Hindlimb muscle (tissue), 1 donor: Measurements from ENCODE around the gene C19orf67. TPM values are rescaled to one million over a fixed set of nuclear protein-coding genes. Genes with fewer than 3 reads are reported as not detected.

Source experiments
- polyA plus RNA-seq: library from polyadenylated mRNA; unstranded; fragments of 120-200 nt; gene quantifications from one replicate; pipeline ENCODE4 v1.2.1, GENCODE V29; 2013; ENCODE audit not compliant: insufficient read length

The C19orf67 gene
- polyA plus RNA-seq, 1 donor = not detected

Other genes starting within 250 kb of the C19orf67 start
- gene NANOS3, start 208.6 kb downstream of the C19orf67 start, polyA plus RNA-seq = 2.6 TPM
- gene BRME1, start 179.7 kb downstream of the C19orf67 start, polyA plus RNA-seq = 3.7 TPM
- gene CC2D1A, start 179.6 kb downstream of the C19orf67 start, polyA plus RNA-seq = 16.3 TPM
- gene PODNL1, start 147.4 kb downstream of the C19orf67 start, polyA plus RNA-seq = 0.57 TPM
- 21.5 TPM for gene DCAF15, start 133.3 kb downstream of the C19orf67 start, polyA plus RNA-seq
- gene RFX1, start 79.5 kb downstream of the C19orf67 start, polyA plus RNA-seq = 8.3 TPM
- not detected for gene RLN3, start 57.6 kb downstream of the C19orf67 start, polyA plus RNA-seq
- gene IL27RA, start 54.0 kb downstream of the C19orf67 start, polyA plus RNA-seq = 3.3 TPM
- 0.45 TPM for gene PALM3, start 23.7 kb downstream of the C19orf67 start, polyA plus RNA-seq
- 0.49 TPM for gene MISP3, start 13.0 kb downstream of the C19orf67 start, polyA plus RNA-seq
- gene SAMD1, start 5.0 kb upstream of the C19orf67 start, polyA plus RNA-seq = 56.1 TPM
- gene PRKACA, start 32.0 kb upstream of the C19orf67 start, polyA plus RNA-seq = 539 TPM
- 8.6 TPM for gene ASF1B, start 50.8 kb upstream of the C19orf67 start, polyA plus RNA-seq
- gene ADGRL1, start 120.4 kb upstream of the C19orf67 start, polyA plus RNA-seq = 20.8 TPM